ENCODE measurements around the gene CD7.

DNA sequence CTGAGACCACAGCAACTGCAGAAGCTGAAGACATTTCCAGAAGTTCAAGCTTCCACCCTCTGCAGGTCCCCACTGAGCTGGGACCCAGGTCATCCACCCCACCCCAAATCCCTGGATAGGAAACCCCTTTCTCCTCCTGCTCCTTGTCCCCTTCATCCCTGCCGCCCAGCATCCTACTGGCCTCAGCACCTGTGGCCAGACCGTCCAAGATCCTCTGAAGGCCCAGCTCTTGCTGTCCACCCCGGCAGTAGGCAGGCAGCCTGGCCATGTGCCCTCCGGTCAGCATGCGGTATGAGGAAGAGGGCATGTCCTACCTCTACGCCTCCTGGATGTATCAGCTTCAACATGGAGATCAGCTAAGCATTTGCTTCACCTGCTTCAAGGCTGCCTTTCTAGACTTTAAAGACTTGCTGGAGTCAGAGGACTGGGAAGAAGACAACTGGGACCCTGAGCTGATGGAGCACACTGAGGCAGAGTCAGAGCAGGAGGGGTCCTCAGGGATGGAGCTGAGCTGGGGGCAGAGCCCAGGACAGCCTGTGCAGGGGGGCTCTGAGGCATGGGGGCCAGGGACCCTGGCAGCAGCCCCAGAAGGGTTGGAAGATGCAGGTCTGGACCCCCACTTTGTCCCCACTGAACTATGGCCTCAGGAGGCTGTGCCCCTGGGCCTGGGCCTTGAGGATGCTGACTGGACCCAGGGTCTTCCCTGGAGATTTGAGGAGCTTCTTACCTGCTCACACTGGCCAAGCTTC is 44.7 kb upstream of the CD7 start:
- TF ChIP-seq, protein P1, sequence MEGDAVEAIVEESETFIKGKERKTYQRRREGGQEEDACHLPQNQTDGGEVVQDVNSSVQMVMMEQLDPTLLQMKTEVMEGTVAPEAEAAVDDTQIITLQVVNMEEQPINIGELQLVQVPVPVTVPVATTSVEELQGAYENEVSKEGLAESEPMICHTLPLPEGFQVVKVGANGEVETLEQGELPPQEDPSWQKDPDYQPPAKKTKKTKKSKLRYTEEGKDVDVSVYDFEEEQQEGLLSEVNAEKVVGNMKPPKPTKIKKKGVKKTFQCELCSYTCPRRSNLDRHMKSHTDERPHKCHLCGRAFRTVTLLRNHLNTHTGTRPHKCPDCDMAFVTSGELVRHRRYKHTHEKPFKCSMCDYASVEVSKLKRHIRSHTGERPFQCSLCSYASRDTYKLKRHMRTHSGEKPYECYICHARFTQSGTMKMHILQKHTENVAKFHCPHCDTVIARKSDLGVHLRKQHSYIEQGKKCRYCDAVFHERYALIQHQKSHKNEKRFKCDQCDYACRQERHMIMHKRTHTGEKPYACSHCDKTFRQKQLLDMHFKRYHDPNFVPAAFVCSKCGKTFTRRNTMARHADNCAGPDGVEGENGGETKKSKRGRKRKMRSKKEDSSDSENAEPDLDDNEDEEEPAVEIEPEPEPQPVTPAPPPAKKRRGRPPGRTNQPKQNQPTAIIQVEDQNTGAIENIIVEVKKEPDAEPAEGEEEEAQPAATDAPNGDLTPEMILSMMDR (IDR thresholded peaks at IDR 0.05) = no peak
- TF ChIP-seq POLR2A (IDR thresholded peaks at IDR 0.05) = no peak

Data from body of pancreas (tissue), 4 donors.